ENCODE measurements around the gene TMEM134.

GRCh38 chr11:67450796-67451657 lies 18.0 kb downstream of the TMEM134 start:
- TF ChIP-seq CTCF (IDR thresholded peaks at IDR 0.05): no peak
- TF ChIP-seq ZFX (IDR thresholded peaks at IDR 0.05; ENCODE audit: borderline replicate concordance): no peak

All from 22Rv1 (cell line).